IMR-90 (cell line): Measurements from ENCODE around the gene TMEM63B. TPM values are rescaled to one million over a fixed set of nuclear protein-coding genes. Genes with fewer than 3 reads are reported as not detected.
A peak's percentile ranks its signal among the peaks of the same experiment; 100 is the strongest.

Source experiments
- ATAC-seq: fragments of 200-7000 bp; cut with Tn5 transposase; 2 replicates; pipeline ENCODE4 v1.9.1; 2020; ENCODE audit warnings: low read depth, mild to moderate bottlenecking, moderate library complexity
- BruUV-seq: library from RNA; stranded (reverse); fragments of 400-500 nt; replicated peaks from 2 replicates; lab custom pipeline; 2021; lab: Mats Ljungman, UMichigan
- CTCF ChIA-PET: fragments of 300-600 bp; formaldehyde crosslinking; extraction: SDS; loops from one replicate; lab custom pipeline; 2021; ENCODE audit warnings: antibody characterized with exemption; lab: Yijun Ruan, JAX
- POLR2A ChIA-PET: fragments of 300-600 bp; sonication (Branson Sonifier 250); formaldehyde crosslinking; loops from one replicate; lab custom pipeline; 2022; ENCODE audit warnings: antibody characterized with exemption; ENCODE audit not compliant: unreplicated experiment; lab: Charles Lee
- DNase-seq: peaks from one replicate; pipeline ENCODE4 v3.0.0; 2013
- H2AFZ ChIP-seq: replicated peaks from 2 replicates; pipeline ENCODE3; 2013; ENCODE audit warnings: low read length, mild to moderate bottlenecking; ENCODE audit not compliant: poor library complexity
- H2AK5ac ChIP-seq: 2 replicates; pipeline ENCODE4 v1.6.1; 2013; ENCODE audit warnings: low read depth, low read length, inconsistent platforms
- H2AK9ac ChIP-seq: replicated peaks from 2 replicates; pipeline ENCODE3; 2013; ENCODE audit warnings: mild to moderate bottlenecking, low read depth, low read length, moderate library complexity; ENCODE audit not compliant: poor library complexity
- H2BK120ac ChIP-seq: 2 replicates; pipeline ENCODE4 v1.6.1; 2013; ENCODE audit warnings: low read depth, low read length, inconsistent platforms
- H2BK15ac ChIP-seq: 3 replicates; pipeline ENCODE4 v1.6.1; 2013; ENCODE audit warnings: low read depth, low read length, inconsistent platforms
- H2BK20ac ChIP-seq: 2 replicates; pipeline ENCODE4 v1.6.1; 2013; ENCODE audit warnings: low read depth, mild to moderate bottlenecking, inconsistent platforms, low read length, moderate library complexity
- H2BK5ac ChIP-seq: 2 replicates; pipeline ENCODE4 v1.6.1; 2013; ENCODE audit warnings: mild to moderate bottlenecking, low read depth, low read length, inconsistent platforms; ENCODE audit not compliant: poor library complexity, severe bottlenecking
- H3K14ac ChIP-seq: replicated peaks from 2 replicates; pipeline ENCODE4 v1.6.1; 2013; ENCODE audit warnings: low read depth, low read length, inconsistent platforms
- H3K18ac ChIP-seq: 2 replicates; pipeline ENCODE4 v1.6.1; 2013; ENCODE audit warnings: low read depth, low read length, control low read depth
- H3K23ac ChIP-seq: 2 replicates; pipeline ENCODE4 v1.6.1; 2013; ENCODE audit warnings: low read depth, low read length, inconsistent platforms
- H3K27ac ChIP-seq: 2 replicates; pipeline ENCODE4 v1.5.1; 2013; ENCODE audit warnings: mild to moderate bottlenecking, control low read depth, low read length; ENCODE audit not compliant: insufficient read depth
- H3K27me3 ChIP-seq: 2 replicates; pipeline ENCODE4 v1.6.1; 2013; ENCODE audit warnings: low read length; ENCODE audit not compliant: control insufficient read depth, insufficient read depth
- H3K36me3 ChIP-seq: 2 replicates; pipeline ENCODE4 v1.6.1; 2013; ENCODE audit warnings: low read length, mixed read lengths; ENCODE audit not compliant: control insufficient read depth, insufficient read depth
- H3K4ac ChIP-seq: 2 replicates; pipeline ENCODE4 v1.6.1; 2013; ENCODE audit warnings: low read depth, low read length, inconsistent platforms
- H3K4me1 ChIP-seq: 2 replicates; pipeline ENCODE4 v1.6.1; 2013; ENCODE audit warnings: low read length, mixed read lengths; ENCODE audit not compliant: control insufficient read depth, insufficient read depth
- H3K4me2 ChIP-seq: 2 replicates; pipeline ENCODE4 v1.6.1; 2013; ENCODE audit warnings: low read depth, mild to moderate bottlenecking, control low read depth, low read length, moderate library complexity
- H3K4me3 ChIP-seq: 2 replicates; pipeline ENCODE4 v1.5.1; 2013; ENCODE audit warnings: low read depth, mild to moderate bottlenecking, control low read depth, low read length, moderate library complexity; ENCODE audit not compliant: insufficient read depth
- H3K56ac ChIP-seq: 2 replicates; pipeline ENCODE4 v1.6.1; 2013; ENCODE audit warnings: low read length, inconsistent platforms; ENCODE audit not compliant: insufficient read depth; ENCODE audit errors: extremely low read depth
- H3K79me1 ChIP-seq, 2 experiments: 2 replicates each; pipeline ENCODE4 v1.6.1; 2013; ENCODE audit warnings: low read length in 2 of 2, inconsistent platforms in 1 of 2, low read depth in 1 of 2
- H3K9ac ChIP-seq: 2 replicates; pipeline ENCODE4 v1.6.1; 2013; ENCODE audit warnings: low read depth, low read length, control low read depth
- H3K9me1 ChIP-seq: 2 replicates; pipeline ENCODE4 v1.6.1; 2013; ENCODE audit warnings: low read length, inconsistent platforms; ENCODE audit not compliant: insufficient read depth
- H3K9me3 ChIP-seq: 2 replicates; pipeline ENCODE4 v1.6.1; 2013; ENCODE audit warnings: low read length; ENCODE audit not compliant: control insufficient read depth, insufficient read depth
- H4K20me1 ChIP-seq: 2 replicates; pipeline ENCODE4 v1.6.1; 2013; ENCODE audit warnings: low read length, inconsistent platforms; ENCODE audit not compliant: insufficient read depth
- H4K5ac ChIP-seq: 2 replicates; pipeline ENCODE4 v1.6.1; 2013; ENCODE audit warnings: mild to moderate bottlenecking, low read depth, low read length, control low read depth
- H4K8ac ChIP-seq, 2 experiments: 2 replicates each; pipeline ENCODE4 v1.6.1; 2013; ENCODE audit warnings: low read depth in 2 of 2, low read length in 2 of 2, control low read depth in 1 of 2, inconsistent platforms in 1 of 2
- H4K91ac ChIP-seq: 2 replicates; pipeline ENCODE4 v1.6.1; 2013; ENCODE audit warnings: low read depth, low read length, inconsistent platforms; ENCODE audit not compliant: insufficient read depth
- BHLHE40 ChIP-seq: fragments of 150-350 bp; IDR thresholded peaks from 2 replicates; pipeline ENCODE4 v1.6.1; 2016; ENCODE audit warnings: mild to moderate bottlenecking, low read depth, low read length
- CHD1 ChIP-seq: IDR thresholded peaks from 2 replicates; pipeline ENCODE4 v1.6.1; 2012; ENCODE audit warnings: low read depth, low read length, improper control_type of control experiment
- ELK1 ChIP-seq: fragments of 150-350 bp; IDR thresholded peaks from 2 replicates; pipeline ENCODE4 v1.6.1; 2016; ENCODE audit warnings: low read depth, mild to moderate bottlenecking, low read length, moderate library complexity, borderline replicate concordance
- FOS ChIP-seq: fragments of 150-350 bp; IDR thresholded peaks from 2 replicates; pipeline ENCODE4 v1.6.1; 2016; ENCODE audit warnings: low read depth, low read length
- MAFK ChIP-seq: IDR thresholded peaks from 2 replicates; pipeline ENCODE4 v1.6.1; 2012; ENCODE audit warnings: low read depth, low read length, improper control_type of control experiment
- MAZ ChIP-seq: IDR thresholded peaks from 2 replicates; pipeline ENCODE4 v1.6.1; 2012; ENCODE audit warnings: low read depth, mild to moderate bottlenecking, low read length, improper control_type of control experiment, moderate library complexity, borderline replicate concordance
- MXI1 ChIP-seq: IDR thresholded peaks from 2 replicates; pipeline ENCODE4 v1.6.1; 2012; ENCODE audit warnings: low read depth, mild to moderate bottlenecking, low read length, moderate library complexity, borderline replicate concordance
- NFE2L2 ChIP-seq: fragments of 150-350 bp; IDR thresholded peaks from 2 replicates; pipeline ENCODE4 v1.6.1; 2016; ENCODE audit warnings: low read depth, mild to moderate bottlenecking, low read length
- RFX5 ChIP-seq: IDR thresholded peaks from 2 replicates; pipeline ENCODE4 v1.8.0; 2012; ENCODE audit warnings: low read depth, mild to moderate bottlenecking, low read length, moderate library complexity
- WGBS, 2 experiments: methylation state at CpG; one replicate each; pipeline versions ENCODE4 v1.1.5 to v1.1.7; 2013; ENCODE audit warnings: missing lambda C conversion rate in 2 of 2; ENCODE audit not compliant: insufficient read length in 1 of 2; ENCODE audit errors: extremely low coverage in 2 of 2; 5-methylcytosine and 5-hydroxymethylcytosine counted together
- dilution Hi-C: fragments of 300-500 bp; cut with HindIII; formaldehyde crosslinking; loops from one replicate; pipeline ENCODE4 v1.14.3; 2018; ENCODE audit warnings: low sequenced_read_pairs; ENCODE audit not compliant: unreplicated experiment
- in situ Hi-C: fragments of 300-500 bp; cut with MboI; formaldehyde crosslinking; loops from 3 replicates; pipeline ENCODE4 v1.14.3; 2019; ENCODE audit warnings: low sequenced_read_pairs, inconsistent platforms, mixed read lengths
- intact Hi-C: fragments of 100-400 bp; cut with micrococcal nuclease; formaldehyde crosslinking; loops from 2 replicates; pipeline ENCODE4 v1.10.0; 2022
- polyA plus RNA-seq, 3 experiments: library from polyadenylated mRNA; depleted of rRNA; stranded (reverse); fragments of >200 nt; gene quantifications; 2 replicates each; pipeline ENCODE4 v1.2.3, GENCODE V29; 2012; ENCODE audit warnings: low replicate concordance in 1 of 3
- total RNA-seq: library from RNA; depleted of rRNA; stranded (reverse); fragments of >200 nt; gene quantifications from 2 replicates; pipeline ENCODE4 v1.2.3, GENCODE V29; 2012

The TMEM63B gene
- total and polyA plus RNA-seq, 2 of the 4 experiments (the other 2 are of a cell fraction), result 12.2 to 42.6 TPM

- no peak overlapping the region for H2BK120ac ChIP-seq
- H2BK15ac ChIP-seq, result no peak overlapping the region
- H2AK9ac ChIP-seq, result no peak overlapping the region
- dilution Hi-C loops (no loop called here), in situ Hi-C loops (loop anchor here (10.0 kb wide), 1 partner anchor 168 kb away; no protein-coding TSS in a partner anchor), intact Hi-C loops (no loop called here)
- no peak overlapping the region for H4K8ac ChIP-seq
- no CpG with 5 or more reads among the region's 16 CpGs for WGBS, 2 experiments
- H3K27me3 ChIP-seq, result peaks cover 49% of the 10 kb centered on the region
- ATAC-seq (peak; percentile 59), DNase-seq (no peak)
- H3K9me1 ChIP-seq, result no peaks in the 10 kb centered on the region
- H3K14ac ChIP-seq, result no peak overlapping the region; the same call in 1 of the 2 replicates
- TF ChIP-seq ELK1, result no peak
- no peak for TF ChIP-seq CHD1
- no peak for TF ChIP-seq RFX5
- no peak for TF ChIP-seq MAZ
- TF ChIP-seq NFE2L2, result no peak
- no peak for TF ChIP-seq FOS
- no peak for TF ChIP-seq MXI1
- no peak for TF ChIP-seq BHLHE40
- no peak for TF ChIP-seq MAFK
- no peaks in the 10 kb centered on the region for H4K20me1 ChIP-seq
- H4K5ac ChIP-seq, result no peak overlapping the region
- no peaks in the 10 kb centered on the region for H3K79me1 ChIP-seq
- H2BK20ac ChIP-seq, result no peak overlapping the region
- no peak overlapping the region for H3K56ac ChIP-seq
- POLR2A ChIA-PET, result no interaction called here
- no peak overlapping the region for H3K9ac ChIP-seq
- H3K9me3 ChIP-seq, result peaks cover 2% of the 10 kb centered on the region
- H3K36me3 ChIP-seq, result no peaks in the 10 kb centered on the region
- H2BK5ac ChIP-seq, result no peak overlapping the region
- H3K23ac ChIP-seq, result no peak overlapping the region
- H4K91ac ChIP-seq, result no peak overlapping the region
- H3K4me2 ChIP-seq, result no peak overlapping the region
- no peak overlapping the region for H3K18ac ChIP-seq
- CTCF ChIA-PET, result no interaction called here
- H3K4me1 ChIP-seq, result no peaks in the 10 kb centered on the region
- H2AFZ ChIP-seq, result no peak overlapping the region
- no peak overlapping the region for H2AK5ac ChIP-seq
- no peak overlapping the region for H3K27ac ChIP-seq
- H3K4ac ChIP-seq, result no peak overlapping the region
- H3K4me3 ChIP-seq, result no peak overlapping the region
- no TSS peak for BruUV-seq
Measured at GRCh38 chr6:44166591-44167184, 39.3 kb downstream of the TMEM63B start.
